GM12865 (cell line): ENCODE results near the gene MMP24.
"Not testable (repeated sequence)": the region's sequence is repeated elsewhere in the genome, so short reads cannot be mapped to it uniquely, and the experiment has no call there.

ENCODE experiments used
- DNase-seq: peaks from one replicate; pipeline ENCODE4 v3.0.0; 2010; ENCODE audit warnings: low read depth
- H3K4me3 ChIP-seq: 2 replicates; pipeline ENCODE4 v1.5.1; 2011; ENCODE audit warnings: mild to moderate bottlenecking, low read depth, low read length, control low read depth
- CTCF ChIP-seq: IDR thresholded peaks from 2 replicates; pipeline ENCODE4 v1.5.1; 2011; ENCODE audit warnings: low read length, control low read depth, low read depth, inconsistent platforms; ENCODE audit not compliant: insufficient read depth; ENCODE audit errors: missing control alignments

The MMP24 gene

GRCh38 chr20:35248641-35249475, 22.4 kb downstream of the MMP24 start:
- no peak for DNase-seq
- no peak for TF ChIP-seq CTCF
- no peak overlapping the region for H3K4me3 ChIP-seq

GRCh38 chr20:35251613-35251940, 25.1 kb downstream of the MMP24 start:
- DNase-seq: no peak
- H3K4me3 ChIP-seq: no peak overlapping the region
- no peak for TF ChIP-seq CTCF

- peak; percentile 79 for DNase-seq
- no peak for TF ChIP-seq CTCF
- H3K4me3 ChIP-seq: no peak overlapping the region
Measured at GRCh38 chr20:35252037-35252461, 25.6 kb downstream of the MMP24 start.

- H3K4me3 ChIP-seq, DNase-seq: not testable (repeated sequence)
Measured at GRCh38 chr20:35252598-35252997, 26.1 kb downstream of the MMP24 start.

- no peak for DNase-seq
- no peak overlapping the region for H3K4me3 ChIP-seq
- no peak for TF ChIP-seq CTCF
Measured at GRCh38 chr20:35253010-35253409, 26.5 kb downstream of the MMP24 start.

- TF ChIP-seq CTCF: no peak
- no peak for DNase-seq
Measured at GRCh38 chr20:35254448-35254999, 28.0 kb downstream of the MMP24 start.

GRCh38 chr20:35257175-35257909, 30.9 kb downstream of the MMP24 start:
- DNase-seq: no peak
- no peak for TF ChIP-seq CTCF
- H3K4me3 ChIP-seq: no peak overlapping the region

More at GRCh38 chr20:35254448-35254999, 28.0 kb downstream of the MMP24 start:
- H3K4me3 ChIP-seq: no peak overlapping the region
